VCaP (cell line): ENCODE data around the gene GNGT2.

ENCODE experiments used
- H3K27ac ChIP-seq: fragments of 450-650 bp; 2 replicates; pipeline ENCODE4 v1.5.1; 2017
- CTCF ChIP-seq: fragments of 450-650 bp; conservative IDR thresholded peaks from 2 replicates; pipeline ENCODE4 v1.5.1; 2017; ENCODE audit warnings: mild to moderate bottlenecking, moderate library complexity

The GNGT2 gene

GRCh38 chr17:49157784-49158183, 52.6 kb downstream of the GNGT2 start:
- no peak for TF ChIP-seq CTCF
- H3K27ac ChIP-seq: no peak overlapping the region

- no peak for TF ChIP-seq CTCF
- H3K27ac ChIP-seq: no peak overlapping the region
Observed at GRCh38 chr17:49156256-49156655, 54.1 kb downstream of the GNGT2 start.
